IPS-NIHi11 (cell line): ENCODE data around the gene SMIM41.

Experiments used
- DNase-seq: peaks from one replicate; pipeline ENCODE4 v3.0.0; 2012; ENCODE audit warnings: mixed read lengths, low spot score

The SMIM41 gene

DNA sequence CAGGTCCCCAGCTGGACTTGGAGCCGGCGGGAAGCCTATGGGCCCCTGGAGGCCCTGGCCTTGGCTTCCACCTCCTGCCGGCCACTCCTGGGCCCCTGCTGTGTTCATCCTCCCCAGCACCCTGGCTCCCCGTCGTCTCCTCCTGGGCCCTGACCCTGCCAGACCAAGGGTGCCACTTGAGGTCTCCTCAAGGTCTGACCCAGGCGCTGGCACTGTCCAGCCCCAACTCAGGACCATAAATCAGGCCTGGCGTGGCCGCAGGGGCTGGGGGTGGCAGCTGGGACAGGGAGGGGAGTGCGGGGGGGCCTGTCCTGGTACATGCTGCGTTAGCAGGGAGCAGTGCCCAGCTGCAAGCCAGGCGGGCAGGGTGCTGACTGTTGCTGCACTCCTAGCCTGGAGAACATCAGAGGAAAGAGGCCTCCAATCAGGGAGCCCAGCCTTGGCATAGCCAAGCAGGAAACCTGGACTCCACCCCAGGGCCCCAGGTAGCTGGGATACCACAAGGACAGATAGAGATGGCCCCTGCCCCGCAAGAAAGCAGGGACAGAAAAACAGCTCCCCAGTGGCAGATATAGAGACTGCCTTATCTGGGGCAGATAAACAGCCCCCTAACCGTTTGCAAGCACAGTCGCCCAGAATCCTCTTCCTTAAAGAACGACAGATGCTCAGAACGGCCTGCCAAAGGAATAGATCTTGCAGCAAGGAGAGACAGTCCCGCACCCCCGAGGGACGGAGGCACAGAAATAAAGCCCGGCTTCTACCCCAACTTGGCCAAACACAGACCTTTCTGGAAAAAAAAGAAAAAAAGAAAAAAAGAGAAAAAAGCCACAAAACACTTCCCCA lies 16.2 kb upstream of the SMIM41 start:
- DNase-seq: no peak

- DNase-seq: no peak
Observed at GRCh38 chr12:52063981-52064649, 15.4 kb upstream of the SMIM41 start.

- DNase-seq: no peak
Observed at GRCh38 chr12:52066346-52067080, 13.0 kb upstream of the SMIM41 start.

DNA sequence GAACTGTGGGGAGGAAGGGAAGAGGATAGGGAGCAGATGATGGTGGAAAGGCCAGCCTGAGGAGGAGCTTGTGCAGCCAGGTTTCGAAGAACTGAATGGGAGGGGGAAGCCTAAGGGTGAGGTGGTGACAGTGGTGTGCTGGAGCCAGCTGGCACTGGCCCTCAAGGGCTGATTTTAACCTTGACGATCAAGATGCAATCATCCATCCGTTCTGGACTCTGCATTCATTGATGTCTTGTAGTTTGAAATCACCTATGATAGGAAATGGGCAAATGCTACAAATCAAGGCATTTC lies 12.5 kb upstream of the SMIM41 start:
- no peak for DNase-seq

DNA sequence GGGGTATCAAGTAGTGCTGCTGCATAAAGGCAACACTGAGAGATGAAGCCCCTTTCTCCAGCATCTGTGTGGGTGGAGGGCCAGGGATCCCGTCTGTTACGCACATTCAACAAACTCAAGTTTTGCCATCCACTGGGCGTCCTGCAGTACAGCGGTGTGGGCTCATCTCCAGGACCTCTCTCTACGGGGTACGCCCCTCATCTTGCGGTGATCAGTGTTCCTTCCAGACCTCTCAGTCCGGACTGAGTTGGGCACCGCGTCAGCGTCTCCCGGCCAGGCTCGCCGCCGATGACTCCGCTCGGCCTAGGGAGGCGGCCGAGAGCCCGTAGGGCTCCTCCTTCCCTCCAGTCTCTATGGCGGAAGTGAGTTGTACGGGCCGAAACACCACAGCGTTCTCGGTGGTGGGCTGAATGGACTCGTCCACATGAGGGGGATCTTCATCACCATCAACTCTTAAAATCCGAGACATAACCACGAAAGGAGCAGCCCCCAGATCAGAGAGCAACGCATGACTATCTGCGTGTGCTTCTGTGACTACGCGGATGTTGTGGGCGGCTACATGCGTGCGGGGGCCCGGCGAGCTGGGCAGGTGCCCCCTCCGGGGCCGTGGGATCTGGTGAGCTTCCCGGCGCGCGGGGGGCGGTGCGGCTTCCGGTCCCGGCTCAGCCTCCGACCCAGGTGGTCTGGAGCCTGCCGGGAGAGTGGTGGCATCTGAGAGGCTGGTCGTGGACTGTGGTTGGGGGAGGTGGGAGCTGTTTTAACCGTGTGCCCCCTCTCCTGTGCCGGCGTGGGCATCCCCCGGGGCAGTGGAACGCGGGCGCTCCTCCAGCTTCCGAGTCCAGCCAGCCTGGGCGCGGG lies 9.9 kb upstream of the SMIM41 start, which contains the start of gene ATG101:
Gene ATG101 (plus strand): TSS at position 652 of the 858 bp plus-strand sequence. CDS start 3,673 bp downstream, outside the sequence.
- DNase-seq: peak; percentile 95

DNA sequence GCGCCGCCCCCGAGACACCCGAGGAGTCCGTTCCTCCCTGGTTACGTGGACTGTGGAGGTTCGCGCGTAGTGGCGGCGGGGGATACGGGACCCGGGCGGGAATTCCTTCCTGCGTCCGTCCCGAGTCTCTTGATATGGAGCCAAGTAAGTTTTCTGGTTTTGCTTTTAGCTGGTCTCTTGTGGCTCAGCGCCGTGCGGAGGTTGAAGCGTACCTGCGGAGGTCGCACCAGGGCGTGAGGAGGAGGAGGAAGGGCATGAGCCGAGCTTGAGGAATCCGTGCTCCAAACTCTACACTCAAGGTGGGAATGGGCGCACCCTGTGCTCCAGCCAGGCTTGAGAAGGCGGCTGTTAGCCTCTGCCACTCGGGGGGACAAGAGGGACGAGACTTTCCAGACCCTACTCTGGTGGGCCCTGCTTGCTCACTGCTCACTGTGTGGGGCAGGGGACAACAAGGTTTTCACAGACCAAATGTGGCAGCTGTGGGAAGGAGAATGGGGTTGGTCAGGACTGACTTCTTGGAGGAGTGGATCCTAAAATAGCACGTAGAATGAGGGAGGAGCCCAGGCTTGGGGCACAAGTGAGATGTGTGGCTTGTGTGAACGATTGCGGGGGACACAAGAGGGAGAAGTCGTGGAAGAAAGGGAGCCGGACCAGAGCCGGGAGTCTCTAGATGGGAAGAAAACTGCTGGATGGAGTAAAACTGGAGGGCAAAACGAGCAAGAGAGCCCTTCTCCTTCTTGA lies 9.1 kb upstream of the SMIM41 start:
- no peak for DNase-seq

DNA sequence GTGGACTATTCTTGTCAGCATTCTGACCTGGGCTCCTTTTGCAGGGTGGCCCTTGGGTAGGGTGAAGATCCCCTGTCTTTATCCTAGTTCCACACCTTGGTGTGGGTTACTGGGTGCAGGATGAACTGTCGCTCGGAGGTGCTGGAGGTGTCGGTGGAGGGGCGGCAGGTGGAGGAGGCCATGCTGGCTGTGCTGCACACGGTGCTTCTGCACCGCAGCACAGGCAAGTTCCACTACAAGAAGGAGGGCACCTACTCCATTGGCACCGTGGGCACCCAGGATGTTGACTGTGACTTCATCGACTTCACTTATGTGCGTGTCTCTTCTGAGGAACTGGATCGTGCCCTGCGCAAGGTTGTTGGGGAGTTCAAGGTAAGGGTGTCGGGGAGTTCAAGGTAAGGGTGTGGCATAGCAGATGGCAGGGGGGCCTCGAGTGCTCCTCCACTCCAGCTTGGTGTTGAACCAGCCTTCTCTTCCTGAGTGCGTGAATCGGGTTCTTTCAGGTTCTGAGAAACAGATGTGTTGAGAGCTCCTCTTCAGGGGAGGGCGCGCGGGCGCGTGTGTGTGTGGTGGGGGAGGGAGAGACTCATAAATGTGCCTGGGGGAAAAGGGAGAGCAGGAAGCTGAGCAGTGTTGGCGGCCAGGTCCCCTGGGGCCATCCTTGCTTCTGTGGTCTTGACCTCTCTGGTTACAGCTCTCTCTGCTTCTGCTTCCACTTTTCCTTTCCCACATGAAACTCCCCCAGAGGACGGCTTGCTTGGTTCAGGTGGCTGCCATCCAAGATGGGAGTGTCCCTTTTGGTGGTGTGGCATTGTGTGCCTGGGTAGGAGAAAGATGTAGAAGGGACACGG lies 5.7 kb upstream of the SMIM41 start:
- peak; percentile 45 for DNase-seq

DNA sequence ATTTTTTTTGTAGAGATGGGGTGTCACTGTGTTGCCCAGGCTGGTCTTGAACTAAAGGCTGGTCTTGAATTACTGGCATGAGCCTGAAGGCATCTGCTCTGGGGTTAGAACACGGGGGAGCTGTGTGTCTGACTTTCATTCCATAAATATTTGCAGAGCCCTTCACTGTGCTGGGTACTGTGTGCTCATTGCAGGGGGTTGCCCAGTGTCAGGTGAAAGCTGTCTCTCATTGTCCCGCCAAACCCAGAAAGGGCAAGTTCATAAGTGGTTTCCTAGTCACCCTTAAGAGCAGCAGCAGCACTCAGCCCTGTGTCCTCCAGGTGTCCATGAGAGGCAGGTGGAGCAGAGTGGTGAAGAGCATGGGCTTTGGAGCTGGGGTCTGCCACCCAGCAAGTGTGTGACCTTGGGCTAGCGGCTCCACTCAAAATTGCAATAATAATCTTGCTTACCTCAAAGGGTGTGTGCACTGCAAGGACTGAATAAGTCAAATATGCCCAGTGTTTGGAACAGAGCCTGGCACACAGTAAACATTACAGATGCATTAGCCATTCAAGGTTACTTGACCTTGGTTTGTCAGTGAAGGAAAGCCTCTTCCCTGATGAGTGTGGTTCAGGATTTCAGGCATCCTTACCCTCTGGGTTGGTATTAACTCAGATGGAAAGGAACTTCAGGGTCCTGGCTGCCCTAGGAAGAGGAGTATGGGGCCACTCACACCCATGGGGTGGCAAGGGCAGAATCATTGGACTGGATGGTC lies 4.4 kb upstream of the SMIM41 start:
- DNase-seq: no peak

- DNase-seq: no peak
Observed at GRCh38 chr12:52076811-52077210, 2.7 kb upstream of the SMIM41 start.

DNA sequence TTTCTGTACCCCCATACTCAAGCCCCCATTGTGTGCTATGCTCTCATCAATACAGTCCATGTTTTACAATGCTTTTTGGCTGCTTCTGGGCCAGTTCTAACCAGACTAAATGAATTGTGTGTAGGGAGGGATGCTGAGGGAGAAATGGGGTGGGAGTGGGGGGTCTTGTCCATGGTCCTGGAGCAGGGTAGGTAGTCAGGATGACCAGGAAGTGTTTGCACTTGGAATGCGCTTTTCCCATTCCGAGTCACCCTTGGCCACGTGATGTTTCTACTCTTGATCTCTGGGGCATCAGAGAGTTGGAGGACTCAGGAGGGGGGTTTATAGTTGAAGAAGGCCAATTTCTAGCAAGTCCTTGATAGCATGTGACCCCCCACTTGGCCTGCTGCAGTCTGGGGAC lies 1.2 kb upstream of the SMIM41 start:
- DNase-seq: peak; percentile 21

DNA sequence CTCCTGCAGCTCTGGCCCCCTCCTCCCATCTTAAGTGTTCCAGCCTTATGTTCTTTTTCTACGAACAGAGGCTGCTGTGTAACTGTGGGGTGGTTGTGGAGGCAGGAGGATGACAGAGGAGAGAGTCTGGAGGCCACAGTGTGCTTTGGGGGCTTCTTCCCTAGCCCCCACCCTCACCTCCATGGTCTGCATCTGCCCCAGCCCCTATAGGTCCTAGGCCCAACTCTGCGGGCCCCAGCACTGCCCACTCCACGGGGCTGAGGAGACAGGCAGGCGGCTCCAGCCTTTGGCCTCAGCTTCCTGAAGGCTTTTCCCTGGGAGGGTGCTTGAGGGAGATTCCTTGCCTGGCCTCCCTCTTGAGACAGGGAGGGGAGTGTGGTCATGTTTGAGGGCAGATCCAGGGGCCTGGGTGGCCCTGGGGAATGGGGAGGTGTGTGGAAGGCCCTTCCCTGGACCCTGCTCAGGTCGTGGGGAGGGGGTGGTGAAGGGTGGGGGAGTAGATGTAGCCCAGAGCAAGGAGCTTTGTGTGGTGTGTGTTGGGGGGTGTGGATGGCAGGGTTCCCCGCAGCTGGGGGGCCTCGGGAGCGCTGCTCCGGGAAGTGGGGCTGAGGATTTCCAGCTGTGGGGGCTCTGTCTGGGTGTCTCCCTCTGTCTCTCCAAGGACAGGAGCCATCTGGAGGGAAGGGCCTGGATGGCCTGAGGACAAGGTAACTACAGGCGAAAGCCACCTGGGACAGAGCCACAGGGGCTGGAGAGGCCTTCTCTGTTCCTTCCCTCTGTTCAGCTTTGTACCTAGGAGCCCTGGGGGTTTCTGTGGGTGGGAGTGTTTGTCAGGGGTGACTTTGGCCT lies 1.1 kb downstream of the SMIM41 start:
- DNase-seq: no peak

GRCh38 chr12:52081263-52081733 lies 1.8 kb downstream of the SMIM41 start:
- DNase-seq: peak; percentile 11

GRCh38 chr12:52082026-52082668 lies 2.6 kb downstream of the SMIM41 start:
- DNase-seq: no peak

GRCh38 chr12:52082669-52082987 lies 3.1 kb downstream of the SMIM41 start:
- peak; percentile 11 for DNase-seq

DNA sequence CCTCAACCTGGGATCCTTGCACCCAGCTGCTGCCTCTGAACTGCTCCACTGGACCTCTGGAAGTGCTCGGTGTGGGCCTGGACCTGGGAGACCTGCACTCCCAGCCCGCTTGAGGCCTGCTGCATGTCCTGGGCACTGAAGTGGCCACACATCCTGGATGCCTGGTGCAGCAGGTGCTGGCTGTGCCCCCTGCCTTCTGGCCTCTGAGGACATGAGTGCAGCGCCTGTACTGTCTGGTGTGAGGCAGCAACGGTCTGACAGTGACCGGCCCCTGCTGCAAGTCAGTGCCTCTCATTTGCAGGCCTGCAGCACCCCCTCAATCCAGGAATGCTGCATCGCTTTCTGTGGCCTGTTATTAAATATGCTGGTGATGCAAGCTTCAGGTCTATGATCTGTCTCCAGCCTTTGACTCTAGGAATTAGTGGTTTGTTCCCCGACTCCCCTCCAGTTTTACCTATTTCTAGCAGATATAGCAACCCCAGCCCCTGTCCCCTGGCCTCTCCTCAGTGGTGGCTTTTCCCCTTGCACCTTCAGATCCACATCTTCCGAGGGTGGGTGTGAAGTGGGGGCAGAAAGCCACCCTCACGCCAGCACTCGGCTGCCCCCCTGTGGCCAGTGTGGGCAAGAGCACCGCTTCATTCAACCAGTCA lies 3.6 kb downstream of the SMIM41 start:
- peak; percentile 93 for DNase-seq

DNA sequence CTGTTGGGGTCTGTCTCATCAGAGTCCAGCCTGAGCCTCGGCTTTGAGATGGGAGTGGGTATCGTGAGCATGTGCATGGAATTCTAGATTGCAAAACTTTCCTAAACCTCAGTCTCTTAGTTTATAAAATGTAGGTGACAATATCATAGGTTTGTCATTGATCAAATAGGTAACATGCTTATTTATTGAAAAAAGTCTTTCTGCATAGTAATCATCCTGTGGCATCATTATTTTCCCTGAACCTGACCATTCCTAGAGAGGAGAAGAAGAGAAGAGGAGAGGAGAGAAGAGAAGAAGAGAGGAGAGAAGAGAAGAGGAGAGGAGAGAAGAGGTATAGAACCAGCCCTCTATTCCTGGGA lies 4.1 kb downstream of the SMIM41 start:
- DNase-seq: no peak

GRCh38 chr12:52084491-52085231 lies 5.2 kb downstream of the SMIM41 start:
- no peak for DNase-seq
